HFF-Myc (cell line): ENCODE data around the gene MKX.
A peak's percentile ranks its signal among the peaks of the same experiment; 100 is the strongest.

Experiments used
- DNase-seq: peaks from one replicate; pipeline ENCODE4 v3.0.0-alpha.2; 2011; ENCODE audit warnings: low read depth; ENCODE audit errors: extremely low read depth
- H3K4me3 ChIP-seq: replicated peaks from 2 replicates; pipeline ENCODE4 v1.5.1; 2011; ENCODE audit warnings: low read depth, mild to moderate bottlenecking, control low read depth, low read length
- TF ChIP-seq, protein P1 (sequence below): IDR thresholded peaks from 2 replicates; pipeline ENCODE4 v1.5.1; 2012; ENCODE audit warnings: mild to moderate bottlenecking, low read depth, low read length, control low read depth; ENCODE audit errors: missing control alignments

MKX gene

DNA sequence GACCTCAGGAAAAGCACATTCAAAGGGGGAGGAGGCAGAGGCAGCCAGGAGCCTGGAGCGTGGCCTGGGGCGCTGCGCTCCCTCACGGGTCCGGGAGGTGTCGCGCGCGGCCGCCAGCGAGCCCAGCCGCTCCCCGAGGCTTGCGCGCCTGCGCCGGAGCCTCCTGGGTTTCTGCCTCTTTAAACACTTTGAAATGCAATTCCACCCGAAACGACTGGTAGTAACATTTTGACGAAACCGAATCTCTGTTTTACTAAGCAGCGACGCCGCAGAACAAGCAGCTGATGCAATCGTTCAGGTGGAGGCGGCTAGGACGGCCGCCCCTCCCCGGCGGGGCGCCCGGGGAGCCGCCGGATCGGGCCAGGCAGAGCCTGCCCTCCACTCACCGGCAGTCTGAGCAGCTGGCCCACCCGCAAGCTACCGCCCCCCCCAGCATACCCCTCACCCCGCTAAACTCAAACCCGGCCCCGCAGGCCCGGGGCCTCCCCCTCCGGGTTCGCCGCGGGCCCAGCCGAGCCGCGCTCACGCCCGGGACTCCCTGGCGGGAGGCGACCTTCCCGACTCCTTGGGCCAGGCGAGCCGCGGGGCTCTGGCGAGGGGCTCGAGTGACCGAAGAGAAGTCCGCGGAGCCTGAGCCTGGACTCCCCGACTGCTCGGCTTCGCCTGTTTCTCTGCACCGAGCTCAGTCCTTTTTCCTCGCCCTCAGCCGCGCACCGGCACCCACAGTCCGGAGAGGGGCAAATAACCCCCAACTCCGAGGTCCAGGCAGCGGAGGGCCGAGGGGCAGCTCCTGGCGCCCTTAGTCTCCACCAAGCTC lies 3.2 kb downstream of the MKX start:
- DNase-seq, result no peak
- H3K4me3 ChIP-seq, result peak overlapping the region; percentile 96
- TF ChIP-seq, protein P1, sequence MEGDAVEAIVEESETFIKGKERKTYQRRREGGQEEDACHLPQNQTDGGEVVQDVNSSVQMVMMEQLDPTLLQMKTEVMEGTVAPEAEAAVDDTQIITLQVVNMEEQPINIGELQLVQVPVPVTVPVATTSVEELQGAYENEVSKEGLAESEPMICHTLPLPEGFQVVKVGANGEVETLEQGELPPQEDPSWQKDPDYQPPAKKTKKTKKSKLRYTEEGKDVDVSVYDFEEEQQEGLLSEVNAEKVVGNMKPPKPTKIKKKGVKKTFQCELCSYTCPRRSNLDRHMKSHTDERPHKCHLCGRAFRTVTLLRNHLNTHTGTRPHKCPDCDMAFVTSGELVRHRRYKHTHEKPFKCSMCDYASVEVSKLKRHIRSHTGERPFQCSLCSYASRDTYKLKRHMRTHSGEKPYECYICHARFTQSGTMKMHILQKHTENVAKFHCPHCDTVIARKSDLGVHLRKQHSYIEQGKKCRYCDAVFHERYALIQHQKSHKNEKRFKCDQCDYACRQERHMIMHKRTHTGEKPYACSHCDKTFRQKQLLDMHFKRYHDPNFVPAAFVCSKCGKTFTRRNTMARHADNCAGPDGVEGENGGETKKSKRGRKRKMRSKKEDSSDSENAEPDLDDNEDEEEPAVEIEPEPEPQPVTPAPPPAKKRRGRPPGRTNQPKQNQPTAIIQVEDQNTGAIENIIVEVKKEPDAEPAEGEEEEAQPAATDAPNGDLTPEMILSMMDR, result peak; percentile 64

DNA sequence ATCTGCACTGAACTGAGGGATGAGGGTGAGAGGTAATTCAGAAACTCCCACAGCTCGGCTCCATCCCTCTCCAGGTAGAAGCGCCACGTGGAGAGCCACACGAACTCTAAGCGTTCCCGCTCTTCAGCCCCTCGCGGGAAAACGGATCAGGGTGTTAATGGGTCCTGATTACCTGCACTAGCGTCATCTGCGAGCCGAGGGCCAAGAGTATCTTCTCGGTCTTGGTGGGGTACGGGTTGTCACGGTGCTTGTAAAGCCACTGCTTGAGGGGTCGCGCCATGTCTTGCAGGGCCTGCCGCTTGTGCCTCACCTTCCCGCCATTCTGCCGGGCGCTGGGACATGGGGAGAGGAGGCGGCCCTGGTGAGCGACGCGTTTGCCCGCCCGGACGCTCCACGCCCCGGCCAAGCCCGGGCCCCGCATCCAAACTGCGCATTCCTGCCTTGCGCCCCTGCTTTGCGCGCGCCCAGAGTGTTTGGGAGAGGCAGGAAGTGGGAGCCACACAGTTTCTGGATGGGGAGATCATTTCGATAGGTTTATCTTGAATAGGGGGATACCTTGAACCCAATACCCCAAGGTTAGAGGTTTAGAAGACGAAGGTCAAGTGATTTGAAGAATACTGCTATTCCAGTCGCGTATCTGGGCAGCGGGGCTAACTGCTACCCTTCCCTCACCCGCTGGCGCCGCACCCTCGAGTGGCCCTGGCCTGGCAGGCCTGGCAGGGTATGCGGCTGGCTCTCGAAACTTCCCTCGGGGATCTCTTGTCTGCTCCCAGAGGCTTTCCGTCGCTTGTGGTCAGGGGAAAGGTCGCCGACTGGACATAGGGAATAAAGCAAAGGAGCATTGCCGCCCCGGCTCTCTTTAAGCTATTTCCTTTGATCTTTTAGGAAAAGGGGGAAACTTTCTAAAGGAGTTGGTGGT lies 4.2 kb downstream of the MKX start:
- peak overlapping the region; percentile 96 for H3K4me3 ChIP-seq
- TF ChIP-seq, protein P1, result no peak
- DNase-seq, result no peak

DNA sequence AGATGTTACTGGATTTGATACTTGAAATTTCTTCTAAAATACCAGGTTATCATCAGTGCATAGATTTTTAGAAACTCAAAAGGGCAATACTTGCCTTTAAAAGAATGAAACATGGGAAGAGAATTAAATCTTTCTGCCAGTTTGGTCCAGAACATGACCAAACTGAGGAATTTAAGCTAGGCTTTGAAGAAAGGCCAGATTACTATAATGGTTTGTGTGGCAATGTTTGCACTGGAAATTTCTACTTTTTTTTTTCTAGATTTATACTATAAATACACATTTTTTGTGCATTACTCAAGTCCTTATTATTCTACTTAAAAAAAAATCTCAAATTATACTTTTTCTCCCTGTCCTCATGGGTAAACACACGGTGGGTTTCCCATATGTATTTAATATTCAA lies 9.2 kb downstream of the MKX start:
- H3K4me3 ChIP-seq, result no peak overlapping the region
- TF ChIP-seq, protein P1, result no peak
- no peak for DNase-seq

DNA sequence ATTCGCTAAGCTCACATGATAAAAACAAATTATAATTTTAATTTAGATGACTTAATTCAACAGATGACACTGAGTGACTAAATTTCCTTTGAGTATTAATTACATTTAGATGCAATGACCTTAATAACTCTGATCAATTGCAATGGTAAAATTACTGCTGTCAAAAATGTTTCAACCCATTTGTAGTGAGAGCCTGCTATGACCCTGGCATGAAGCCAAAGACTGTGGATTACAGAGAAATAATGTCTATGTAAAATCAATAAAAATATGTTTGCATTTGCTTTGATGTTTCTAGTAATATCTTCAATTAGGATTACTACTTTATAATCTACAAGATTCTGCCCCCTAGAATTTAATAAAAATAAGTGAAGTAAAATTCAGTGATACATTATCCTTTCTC lies 15.6 kb downstream of the MKX start:
- no peak overlapping the region for H3K4me3 ChIP-seq
- TF ChIP-seq, protein P1, result no peak
- DNase-seq, result no peak

DNA sequence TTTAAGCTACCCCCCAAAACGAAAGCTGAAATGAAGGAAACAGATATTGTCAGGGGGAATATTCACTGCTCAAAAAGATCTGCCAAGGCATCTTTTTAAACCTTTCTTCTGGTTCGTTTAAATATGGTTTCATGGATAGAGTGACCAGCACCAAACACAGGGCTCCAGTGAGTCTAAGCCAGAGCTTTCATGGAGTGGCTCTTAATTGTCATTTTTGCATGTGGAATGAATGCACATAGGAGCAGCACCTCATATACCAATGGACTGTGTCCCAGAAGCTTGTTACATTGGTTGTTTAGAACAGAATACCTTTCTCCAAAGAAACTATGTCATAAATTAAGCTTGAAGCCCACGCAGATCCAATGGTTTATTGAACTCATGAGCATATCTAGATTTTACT lies 17.3 kb downstream of the MKX start:
- no peak for DNase-seq
- TF ChIP-seq, protein P1, result no peak

DNA sequence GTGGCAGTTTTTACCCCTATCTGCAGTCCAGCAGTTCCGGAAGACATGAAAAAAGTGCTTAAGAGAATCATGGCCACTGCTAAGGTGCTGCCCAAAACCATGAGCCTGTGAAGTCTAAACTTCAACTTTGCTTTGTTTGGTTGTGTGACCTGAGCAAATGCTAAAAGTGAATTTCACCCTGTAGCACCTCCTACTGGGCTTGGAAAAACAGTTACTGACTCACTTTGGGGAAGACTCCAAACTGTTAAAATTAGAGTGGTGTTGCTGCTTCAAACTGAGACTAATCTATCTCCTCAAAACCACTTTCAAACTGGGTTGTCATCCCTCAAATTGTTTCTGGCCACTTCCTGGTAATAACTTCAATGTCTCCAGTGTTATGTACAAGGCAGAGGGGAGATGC lies 21.3 kb downstream of the MKX start:
- no peak for DNase-seq
- TF ChIP-seq, protein P1, result peak; percentile 56
- no peak overlapping the region for H3K4me3 ChIP-seq

More for the DNA sequence above, 17.3 kb downstream of the MKX start:
- H3K4me3 ChIP-seq, result no peak overlapping the region
